IMR-90 (cell line): ENCODE measurements around the gene FARP1. TPM values are rescaled to one million over a fixed set of nuclear protein-coding genes. Genes with fewer than 3 reads are reported as not detected.

Source experiments
- ATAC-seq: fragments of 200-7000 bp; cut with Tn5 transposase; 2 replicates; pipeline ENCODE4 v1.9.1; 2020; ENCODE audit warnings: low read depth, mild to moderate bottlenecking, moderate library complexity
- BruUV-seq: library from RNA; stranded (reverse); fragments of 400-500 nt; replicated peaks from 2 replicates; lab custom pipeline; 2021; lab: Mats Ljungman, UMichigan
- CTCF ChIA-PET: fragments of 300-600 bp; formaldehyde crosslinking; extraction: SDS; loops from one replicate; lab custom pipeline; 2021; ENCODE audit warnings: antibody characterized with exemption; lab: Yijun Ruan, JAX
- POLR2A ChIA-PET: fragments of 300-600 bp; sonication (Branson Sonifier 250); formaldehyde crosslinking; loops from one replicate; lab custom pipeline; 2022; ENCODE audit warnings: antibody characterized with exemption; ENCODE audit not compliant: unreplicated experiment; lab: Charles Lee
- DNase-seq: peaks from one replicate; pipeline ENCODE4 v3.0.0; 2013
- H2AFZ ChIP-seq: replicated peaks from 2 replicates; pipeline ENCODE3; 2013; ENCODE audit warnings: low read length, mild to moderate bottlenecking; ENCODE audit not compliant: poor library complexity
- H2AK5ac ChIP-seq: 2 replicates; pipeline ENCODE4 v1.6.1; 2013; ENCODE audit warnings: low read depth, low read length, inconsistent platforms
- H2AK9ac ChIP-seq: replicated peaks from 2 replicates; pipeline ENCODE3; 2013; ENCODE audit warnings: mild to moderate bottlenecking, low read depth, low read length, moderate library complexity; ENCODE audit not compliant: poor library complexity
- H2BK120ac ChIP-seq: 2 replicates; pipeline ENCODE4 v1.6.1; 2013; ENCODE audit warnings: low read depth, low read length, inconsistent platforms
- H2BK15ac ChIP-seq: 3 replicates; pipeline ENCODE4 v1.6.1; 2013; ENCODE audit warnings: low read depth, low read length, inconsistent platforms
- H2BK20ac ChIP-seq: 2 replicates; pipeline ENCODE4 v1.6.1; 2013; ENCODE audit warnings: low read depth, mild to moderate bottlenecking, inconsistent platforms, low read length, moderate library complexity
- H2BK5ac ChIP-seq: 2 replicates; pipeline ENCODE4 v1.6.1; 2013; ENCODE audit warnings: mild to moderate bottlenecking, low read depth, low read length, inconsistent platforms; ENCODE audit not compliant: poor library complexity, severe bottlenecking
- H3K14ac ChIP-seq: replicated peaks from 2 replicates; pipeline ENCODE4 v1.6.1; 2013; ENCODE audit warnings: low read depth, low read length, inconsistent platforms
- H3K18ac ChIP-seq: 2 replicates; pipeline ENCODE4 v1.6.1; 2013; ENCODE audit warnings: low read depth, low read length, control low read depth
- H3K23ac ChIP-seq: 2 replicates; pipeline ENCODE4 v1.6.1; 2013; ENCODE audit warnings: low read depth, low read length, inconsistent platforms
- H3K27ac ChIP-seq: 2 replicates; pipeline ENCODE4 v1.5.1; 2013; ENCODE audit warnings: mild to moderate bottlenecking, control low read depth, low read length; ENCODE audit not compliant: insufficient read depth
- H3K27me3 ChIP-seq: 2 replicates; pipeline ENCODE4 v1.6.1; 2013; ENCODE audit warnings: low read length; ENCODE audit not compliant: control insufficient read depth, insufficient read depth
- H3K36me3 ChIP-seq: 2 replicates; pipeline ENCODE4 v1.6.1; 2013; ENCODE audit warnings: low read length, mixed read lengths; ENCODE audit not compliant: control insufficient read depth, insufficient read depth
- H3K4ac ChIP-seq: 2 replicates; pipeline ENCODE4 v1.6.1; 2013; ENCODE audit warnings: low read depth, low read length, inconsistent platforms
- H3K4me1 ChIP-seq: 2 replicates; pipeline ENCODE4 v1.6.1; 2013; ENCODE audit warnings: low read length, mixed read lengths; ENCODE audit not compliant: control insufficient read depth, insufficient read depth
- H3K4me2 ChIP-seq: 2 replicates; pipeline ENCODE4 v1.6.1; 2013; ENCODE audit warnings: low read depth, mild to moderate bottlenecking, control low read depth, low read length, moderate library complexity
- H3K4me3 ChIP-seq: 2 replicates; pipeline ENCODE4 v1.5.1; 2013; ENCODE audit warnings: low read depth, mild to moderate bottlenecking, control low read depth, low read length, moderate library complexity; ENCODE audit not compliant: insufficient read depth
- H3K56ac ChIP-seq: 2 replicates; pipeline ENCODE4 v1.6.1; 2013; ENCODE audit warnings: low read length, inconsistent platforms; ENCODE audit not compliant: insufficient read depth; ENCODE audit errors: extremely low read depth
- H3K79me1 ChIP-seq, 2 experiments: 2 replicates each; pipeline ENCODE4 v1.6.1; 2013; ENCODE audit warnings: low read length in 2 of 2, inconsistent platforms in 1 of 2, low read depth in 1 of 2
- H3K9ac ChIP-seq: 2 replicates; pipeline ENCODE4 v1.6.1; 2013; ENCODE audit warnings: low read depth, low read length, control low read depth
- H3K9me1 ChIP-seq: 2 replicates; pipeline ENCODE4 v1.6.1; 2013; ENCODE audit warnings: low read length, inconsistent platforms; ENCODE audit not compliant: insufficient read depth
- H3K9me3 ChIP-seq: 2 replicates; pipeline ENCODE4 v1.6.1; 2013; ENCODE audit warnings: low read length; ENCODE audit not compliant: control insufficient read depth, insufficient read depth
- H4K20me1 ChIP-seq: 2 replicates; pipeline ENCODE4 v1.6.1; 2013; ENCODE audit warnings: low read length, inconsistent platforms; ENCODE audit not compliant: insufficient read depth
- H4K5ac ChIP-seq: 2 replicates; pipeline ENCODE4 v1.6.1; 2013; ENCODE audit warnings: mild to moderate bottlenecking, low read depth, low read length, control low read depth
- H4K8ac ChIP-seq, 2 experiments: 2 replicates each; pipeline ENCODE4 v1.6.1; 2013; ENCODE audit warnings: low read depth in 2 of 2, low read length in 2 of 2, control low read depth in 1 of 2, inconsistent platforms in 1 of 2
- H4K91ac ChIP-seq: 2 replicates; pipeline ENCODE4 v1.6.1; 2013; ENCODE audit warnings: low read depth, low read length, inconsistent platforms; ENCODE audit not compliant: insufficient read depth
- BHLHE40 ChIP-seq: fragments of 150-350 bp; IDR thresholded peaks from 2 replicates; pipeline ENCODE4 v1.6.1; 2016; ENCODE audit warnings: mild to moderate bottlenecking, low read depth, low read length
- CEBPB ChIP-seq: IDR thresholded peaks from 2 replicates; pipeline ENCODE4 v1.6.1; 2012; ENCODE audit warnings: low read depth, low read length, improper control_type of control experiment
- CHD1 ChIP-seq: IDR thresholded peaks from 2 replicates; pipeline ENCODE4 v1.6.1; 2012; ENCODE audit warnings: low read depth, low read length, improper control_type of control experiment
- FOS ChIP-seq: fragments of 150-350 bp; IDR thresholded peaks from 2 replicates; pipeline ENCODE4 v1.6.1; 2016; ENCODE audit warnings: low read depth, low read length
- MAFK ChIP-seq: IDR thresholded peaks from 2 replicates; pipeline ENCODE4 v1.6.1; 2012; ENCODE audit warnings: low read depth, low read length, improper control_type of control experiment
- MAZ ChIP-seq: IDR thresholded peaks from 2 replicates; pipeline ENCODE4 v1.6.1; 2012; ENCODE audit warnings: low read depth, mild to moderate bottlenecking, low read length, improper control_type of control experiment, moderate library complexity, borderline replicate concordance
- MXI1 ChIP-seq: IDR thresholded peaks from 2 replicates; pipeline ENCODE4 v1.6.1; 2012; ENCODE audit warnings: low read depth, mild to moderate bottlenecking, low read length, moderate library complexity, borderline replicate concordance
- NFE2L2 ChIP-seq: fragments of 150-350 bp; IDR thresholded peaks from 2 replicates; pipeline ENCODE4 v1.6.1; 2016; ENCODE audit warnings: low read depth, mild to moderate bottlenecking, low read length
- POLR2A ChIP-seq: IDR thresholded peaks from 2 replicates; pipeline ENCODE4 v1.6.1; 2012; ENCODE audit warnings: mild to moderate bottlenecking, low read depth, low read length
- RAD21 ChIP-seq: IDR thresholded peaks from 2 replicates; pipeline ENCODE4 v1.6.1; 2012; ENCODE audit warnings: low read length, improper control_type of control experiment
- RCOR1 ChIP-seq: IDR thresholded peaks from 2 replicates; pipeline ENCODE4 v1.6.1; 2012; ENCODE audit warnings: mild to moderate bottlenecking, low read length, improper control_type of control experiment; ENCODE audit not compliant: insufficient replicate concordance
- RFX5 ChIP-seq: IDR thresholded peaks from 2 replicates; pipeline ENCODE4 v1.8.0; 2012; ENCODE audit warnings: low read depth, mild to moderate bottlenecking, low read length, moderate library complexity
- SMC3 ChIP-seq: fragments of 150-350 bp; IDR thresholded peaks from 2 replicates; pipeline ENCODE4 v1.6.1; 2016; ENCODE audit warnings: low read depth, mild to moderate bottlenecking, antibody characterized with exemption, low read length, moderate library complexity
- USF2 ChIP-seq: fragments of 150-350 bp; IDR thresholded peaks from 2 replicates; pipeline ENCODE4 v1.6.1; 2017; ENCODE audit warnings: mild to moderate bottlenecking, antibody characterized with exemption, low read length, low read depth
- WGBS, 2 experiments: methylation state at CpG; one replicate each; pipeline versions ENCODE4 v1.1.5 to v1.1.7; 2013; ENCODE audit warnings: missing lambda C conversion rate in 2 of 2; ENCODE audit not compliant: insufficient read length in 1 of 2; ENCODE audit errors: extremely low coverage in 2 of 2; 5-methylcytosine and 5-hydroxymethylcytosine counted together
- dilution Hi-C: fragments of 300-500 bp; cut with HindIII; formaldehyde crosslinking; loops from one replicate; pipeline ENCODE4 v1.14.3; 2018; ENCODE audit warnings: low sequenced_read_pairs; ENCODE audit not compliant: unreplicated experiment
- in situ Hi-C: fragments of 300-500 bp; cut with MboI; formaldehyde crosslinking; loops from 3 replicates; pipeline ENCODE4 v1.14.3; 2019; ENCODE audit warnings: low sequenced_read_pairs, inconsistent platforms, mixed read lengths
- intact Hi-C: fragments of 100-400 bp; cut with micrococcal nuclease; formaldehyde crosslinking; loops from 2 replicates; pipeline ENCODE4 v1.10.0; 2022
- polyA plus RNA-seq, 3 experiments: library from polyadenylated mRNA; depleted of rRNA; stranded (reverse); fragments of >200 nt; gene quantifications; 2 replicates each; pipeline ENCODE4 v1.2.3, GENCODE V29; 2012; ENCODE audit warnings: low replicate concordance in 1 of 3
- total RNA-seq: library from RNA; depleted of rRNA; stranded (reverse); fragments of >200 nt; gene quantifications from 2 replicates; pipeline ENCODE4 v1.2.3, GENCODE V29; 2012
- TF ChIP-seq, protein P1 (sequence below): fragments of 150-350 bp; IDR thresholded peaks from 2 replicates; pipeline ENCODE4 v1.6.1; 2016; ENCODE audit warnings: low read depth, mild to moderate bottlenecking, low read length, moderate library complexity, borderline replicate concordance
- TF ChIP-seq, protein P2 (sequence below): conservative IDR thresholded peaks from 2 replicates; pipeline ENCODE4 v1.5.1; 2012; ENCODE audit warnings: mild to moderate bottlenecking, low read depth, low read length, improper control_type of control experiment

Gene FARP1
- total and polyA plus RNA-seq, 2 of the 4 experiments (the other 2 are of a cell fraction) = 39.6 to 57.0 TPM

DNA sequence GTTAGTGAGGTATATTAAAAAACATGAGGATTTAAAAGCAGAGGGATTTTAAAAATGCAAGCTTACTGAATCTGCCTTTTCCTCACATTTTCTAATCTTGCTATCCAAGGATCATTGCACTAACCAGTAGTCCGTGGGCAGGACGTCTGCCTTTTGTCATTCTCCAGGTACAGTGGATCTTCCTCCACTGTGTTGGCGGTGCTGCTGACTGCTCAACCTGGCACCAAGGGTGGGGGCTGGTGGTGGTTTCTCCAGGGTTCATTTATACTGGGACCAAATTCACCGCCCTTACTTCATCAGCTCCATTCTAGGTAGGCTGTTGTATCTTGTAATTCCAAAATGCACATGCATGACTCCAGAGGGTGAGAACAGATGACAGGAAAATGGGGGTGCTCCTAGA, 264.7 kb downstream of the FARP1 start:
- no peak overlapping the region for H3K4ac ChIP-seq
- H2BK5ac ChIP-seq = no peak overlapping the region
- no peak overlapping the region for H3K18ac ChIP-seq
- no peaks in the 10 kb centered on the region for H3K27me3 ChIP-seq
- no peak overlapping the region for H2BK120ac ChIP-seq
- no peak for DNase-seq
- H4K8ac ChIP-seq = no peak overlapping the region
- dilution Hi-C loops (no loop called here), in situ Hi-C loops (no loop called here), intact Hi-C loops (no loop called here)
- ChIA-PET POLR2A (no interaction called here), CTCF (no interaction called here)
- no peak overlapping the region for H4K91ac ChIP-seq
- no peak overlapping the region for H2BK20ac ChIP-seq
- WGBS, 2 experiments = no CpG with 5 or more reads among the region's 4 CpGs
- H2AK9ac ChIP-seq = no peak overlapping the region
- no peak overlapping the region for H2AFZ ChIP-seq
- no peaks in the 10 kb centered on the region for H3K9me3 ChIP-seq
- no peak overlapping the region for H2BK15ac ChIP-seq
- H3K4me2 ChIP-seq = no peak overlapping the region
- H3K4me3 ChIP-seq = no peak overlapping the region
- no peak overlapping the region for H3K23ac ChIP-seq
- H4K20me1 ChIP-seq = peaks cover 3% of the 10 kb centered on the region; the same call in 1 of the 2 replicates
- H4K5ac ChIP-seq = no peak overlapping the region
- no peak overlapping the region for H2AK5ac ChIP-seq
- H3K27ac ChIP-seq = no peak overlapping the region
- no peak overlapping the region for H3K9ac ChIP-seq
- peaks cover 43% of the 10 kb centered on the region for H3K36me3 ChIP-seq
- H3K14ac ChIP-seq = no peak overlapping the region
- TF ChIP-seq FOS (no peak), RAD21 (no peak), POLR2A (no peak), CEBPB (no peak), SMC3 (no peak), NFE2L2 (no peak), MXI1 (no peak), BHLHE40 (no peak), RFX5 (no peak), MAFK (no peak), MAZ (no peak), CHD1 (no peak), USF2 (no peak), RCOR1 (no peak)
- TF ChIP-seq, protein P1, sequence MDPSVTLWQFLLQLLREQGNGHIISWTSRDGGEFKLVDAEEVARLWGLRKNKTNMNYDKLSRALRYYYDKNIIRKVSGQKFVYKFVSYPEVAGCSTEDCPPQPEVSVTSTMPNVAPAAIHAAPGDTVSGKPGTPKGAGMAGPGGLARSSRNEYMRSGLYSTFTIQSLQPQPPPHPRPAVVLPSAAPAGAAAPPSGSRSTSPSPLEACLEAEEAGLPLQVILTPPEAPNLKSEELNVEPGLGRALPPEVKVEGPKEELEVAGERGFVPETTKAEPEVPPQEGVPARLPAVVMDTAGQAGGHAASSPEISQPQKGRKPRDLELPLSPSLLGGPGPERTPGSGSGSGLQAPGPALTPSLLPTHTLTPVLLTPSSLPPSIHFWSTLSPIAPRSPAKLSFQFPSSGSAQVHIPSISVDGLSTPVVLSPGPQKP = no peak
- TF ChIP-seq, protein P2, sequence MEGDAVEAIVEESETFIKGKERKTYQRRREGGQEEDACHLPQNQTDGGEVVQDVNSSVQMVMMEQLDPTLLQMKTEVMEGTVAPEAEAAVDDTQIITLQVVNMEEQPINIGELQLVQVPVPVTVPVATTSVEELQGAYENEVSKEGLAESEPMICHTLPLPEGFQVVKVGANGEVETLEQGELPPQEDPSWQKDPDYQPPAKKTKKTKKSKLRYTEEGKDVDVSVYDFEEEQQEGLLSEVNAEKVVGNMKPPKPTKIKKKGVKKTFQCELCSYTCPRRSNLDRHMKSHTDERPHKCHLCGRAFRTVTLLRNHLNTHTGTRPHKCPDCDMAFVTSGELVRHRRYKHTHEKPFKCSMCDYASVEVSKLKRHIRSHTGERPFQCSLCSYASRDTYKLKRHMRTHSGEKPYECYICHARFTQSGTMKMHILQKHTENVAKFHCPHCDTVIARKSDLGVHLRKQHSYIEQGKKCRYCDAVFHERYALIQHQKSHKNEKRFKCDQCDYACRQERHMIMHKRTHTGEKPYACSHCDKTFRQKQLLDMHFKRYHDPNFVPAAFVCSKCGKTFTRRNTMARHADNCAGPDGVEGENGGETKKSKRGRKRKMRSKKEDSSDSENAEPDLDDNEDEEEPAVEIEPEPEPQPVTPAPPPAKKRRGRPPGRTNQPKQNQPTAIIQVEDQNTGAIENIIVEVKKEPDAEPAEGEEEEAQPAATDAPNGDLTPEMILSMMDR = no peak
- BruUV-seq = no TSS peak
- ATAC-seq = no peak
- no peak overlapping the region for H3K56ac ChIP-seq
- peaks cover 11 to 28% of the 10 kb centered on the region in 2 experiments; a peak in 3 of 4 replicates for H3K79me1 ChIP-seq
- H3K4me1 ChIP-seq = no peaks in the 10 kb centered on the region
- H3K9me1 ChIP-seq = peaks cover 16% of the 10 kb centered on the region; the same call in 1 of the 2 replicates
